ENCODE measurements around the gene HNRNPL.
A peak's percentile ranks its signal among the peaks of the same experiment; 100 is the strongest.
"Not testable (repeated sequence)": the region's sequence is repeated elsewhere in the genome, so short reads cannot be mapped to it uniquely, and the experiment has no call there.

Gene HNRNPL

GRCh38 chr19:38792250-38793111 lies 57.3 kb downstream of the HNRNPL start:
- ATAC-seq, result no peak
- TF ChIP-seq TCF4 (CRISPR knock-in tag; IDR thresholded peaks at IDR 0.05; ENCODE audit: borderline replicate concordance) (no peak), ZFP30 (CRISPR knock-in tag; IDR thresholded peaks at IDR 0.05) (no peak), OSR1 (CRISPR knock-in tag; IDR thresholded peaks at IDR 0.05) (no peak), TOX (CRISPR knock-in tag; IDR thresholded peaks at IDR 0.05; ENCODE audit: borderline replicate concordance) (no peak), CSDC2 (CRISPR knock-in tag; IDR thresholded peaks at IDR 0.05) (no peak), TSHZ2 (CRISPR knock-in tag; IDR thresholded peaks at IDR 0.05) (no peak), ZC3H10 (CRISPR knock-in tag; IDR thresholded peaks at IDR 0.05) (no peak), ZNF70 (CRISPR knock-in tag; IDR thresholded peaks at IDR 0.05) (no peak), SNAI2 (CRISPR knock-in tag; IDR thresholded peaks at IDR 0.05) (no peak), POU6F1 (CRISPR knock-in tag; IDR thresholded peaks at IDR 0.05; ENCODE audit: borderline replicate concordance, low read depth) (no peak), ESRRG (CRISPR knock-in tag; IDR thresholded peaks at IDR 0.05) (no peak), BACH2 (CRISPR knock-in tag; IDR thresholded peaks at IDR 0.05; ENCODE audit: borderline replicate concordance) (no peak), PPARA (CRISPR knock-in tag; IDR thresholded peaks at IDR 0.05; ENCODE audit: borderline replicate concordance) (no peak), RARB (CRISPR knock-in tag; IDR thresholded peaks at IDR 0.05) (no peak), ZNF8 (CRISPR knock-in tag; IDR thresholded peaks at IDR 0.05) (no peak), ZNF565 (CRISPR knock-in tag; conservative IDR thresholded peaks at IDR 0.05; ENCODE audit: low read depth) (no peak), CSRNP3 (CRISPR knock-in tag; IDR thresholded peaks at IDR 0.05) (no peak), ZFP3 (CRISPR knock-in tag; IDR thresholded peaks at IDR 0.05) (no peak), ARNTL (CRISPR knock-in tag; IDR thresholded peaks at IDR 0.05; ENCODE audit: borderline replicate concordance, low read depth) (no peak)

- ATAC-seq, result peak; percentile 78
Observed at GRCh38 chr19:38791451-38792064, 58.2 kb downstream of the HNRNPL start.

- ATAC-seq, result not testable (repeated sequence)
Observed at GRCh38 chr19:38790507-38791403, 59.0 kb downstream of the HNRNPL start.

DNA sequence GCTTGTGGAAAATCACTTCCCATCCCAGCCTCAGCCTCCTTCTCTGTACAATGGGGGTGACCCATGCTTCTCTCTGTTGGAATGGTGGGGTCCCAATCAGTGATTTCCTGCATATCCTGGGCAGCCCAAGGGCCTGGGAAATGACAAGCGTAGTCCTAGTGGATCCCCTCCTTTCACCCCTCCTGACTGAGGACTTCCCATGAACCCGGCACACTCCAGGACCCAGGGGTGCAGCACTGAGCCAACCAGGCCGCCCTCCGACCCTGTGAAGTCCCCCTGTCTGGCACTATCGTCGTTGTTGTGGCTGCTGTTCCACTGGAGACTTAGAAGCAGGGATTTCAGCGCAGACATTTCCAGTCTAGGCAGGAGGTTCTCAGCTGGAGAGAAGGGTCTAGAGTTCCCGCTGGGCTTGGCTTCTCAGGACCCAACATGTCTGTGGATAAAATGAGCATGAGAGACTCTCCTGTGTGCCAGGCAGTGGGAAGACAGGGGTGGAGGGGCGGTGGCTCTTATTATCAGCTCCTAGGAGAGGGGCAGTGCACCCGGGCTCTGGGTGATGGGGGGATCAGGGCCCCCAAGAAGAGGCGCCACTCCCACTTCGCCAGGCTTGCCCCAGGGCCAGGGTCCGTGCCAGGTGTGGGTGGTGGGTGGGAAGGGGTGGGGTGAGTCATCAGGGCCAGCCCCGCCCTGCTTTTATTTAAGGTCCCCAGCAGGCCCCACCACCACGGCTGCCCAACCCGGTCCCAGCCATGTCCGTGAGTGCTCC lies 61.1 kb downstream of the HNRNPL start, which contains the start of gene LGALS7B:
Gene LGALS7B (plus strand): TSS at position 723 of the 766 bp plus-strand sequence. CDS start 27 bp downstream, at position 750.
- TF ChIP-seq BACH2 (CRISPR knock-in tag; IDR thresholded peaks at IDR 0.05; ENCODE audit: borderline replicate concordance), result no peak
- no peak for TF ChIP-seq TOX (CRISPR knock-in tag; IDR thresholded peaks at IDR 0.05; ENCODE audit: borderline replicate concordance)
- no peak for TF ChIP-seq ARNTL (CRISPR knock-in tag; IDR thresholded peaks at IDR 0.05; ENCODE audit: borderline replicate concordance, low read depth)
- TF ChIP-seq GLIS3 (CRISPR knock-in tag; IDR thresholded peaks at IDR 0.05), result no peak
- TF ChIP-seq ZC3H10 (CRISPR knock-in tag; IDR thresholded peaks at IDR 0.05), result no peak
- no peak for TF ChIP-seq ZNF8 (CRISPR knock-in tag; IDR thresholded peaks at IDR 0.05)
- no peak for TF ChIP-seq ZFP30 (CRISPR knock-in tag; IDR thresholded peaks at IDR 0.05)
- TF ChIP-seq ESRRG (CRISPR knock-in tag; IDR thresholded peaks at IDR 0.05), result no peak
- TF ChIP-seq CSRNP3 (CRISPR knock-in tag; IDR thresholded peaks at IDR 0.05), result no peak
- TF ChIP-seq RARB (CRISPR knock-in tag; IDR thresholded peaks at IDR 0.05), result no peak
- TF ChIP-seq CREB5 (CRISPR knock-in tag; IDR thresholded peaks at IDR 0.05; ENCODE audit: low read depth), result no peak
- no peak for TF ChIP-seq CSDC2 (CRISPR knock-in tag; IDR thresholded peaks at IDR 0.05)
- TF ChIP-seq ZNF70 (CRISPR knock-in tag; IDR thresholded peaks at IDR 0.05), result no peak
- ATAC-seq, result no peak

All from SK-N-SH treated with all-trans-retinoic acid at 6 μM for 48 hours (cell line).